ENCODE data around the gene RASEF.

The RASEF gene

GRCh38 chr9:83024506-83025125 is 38.3 kb downstream of the RASEF start:
- H3K4me3 ChIP-seq (ENCODE audit: low read depth, low read length) = no peak overlapping the region
- POLR2A ChIA-PET = interaction anchor here (0.5 kb wide), 1 partner anchor 1466 kb away, joined by 3 read pairs; no protein-coding TSS in a partner anchor
- TF ChIP-seq CTCF (IDR thresholded peaks at IDR 0.05; ENCODE audit: insufficient read depth, low read length, missing control alignments) = no peak
- no peak for DNase-seq (ENCODE audit: low read depth, low spot score)
- CTCF ChIA-PET = interaction anchor here (0.8 kb wide), 1 partner anchor 11 kb away, joined by 3 read pairs; no protein-coding TSS in a partner anchor

DNA sequence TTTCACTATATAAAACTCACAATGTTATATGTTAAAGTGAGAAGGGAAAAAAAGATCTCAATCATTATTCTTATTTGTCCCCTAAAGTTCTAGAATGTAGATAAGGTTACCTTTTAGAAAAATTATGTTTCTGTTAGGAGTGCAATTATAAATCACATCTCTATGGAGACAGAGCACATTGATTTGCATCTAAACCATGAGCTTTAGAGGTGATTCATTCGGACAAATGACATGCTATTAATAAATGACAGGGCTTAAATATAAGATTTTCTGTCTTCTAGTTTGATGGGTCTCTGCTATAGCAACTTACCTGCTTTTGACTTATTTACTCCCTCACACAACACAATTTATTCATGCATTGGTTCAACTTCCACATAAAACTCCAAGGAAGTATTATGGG is 39.8 kb downstream of the RASEF start:
- DNase-seq (ENCODE audit: low read depth, low spot score) = no peak
- no peak for TF ChIP-seq CTCF (IDR thresholded peaks at IDR 0.05; ENCODE audit: insufficient read depth, low read length, missing control alignments)
- ChIA-PET CTCF (no interaction called here), POLR2A (no interaction called here)
- no peak overlapping the region for H3K4me3 ChIP-seq (ENCODE audit: low read depth, low read length)

DNA sequence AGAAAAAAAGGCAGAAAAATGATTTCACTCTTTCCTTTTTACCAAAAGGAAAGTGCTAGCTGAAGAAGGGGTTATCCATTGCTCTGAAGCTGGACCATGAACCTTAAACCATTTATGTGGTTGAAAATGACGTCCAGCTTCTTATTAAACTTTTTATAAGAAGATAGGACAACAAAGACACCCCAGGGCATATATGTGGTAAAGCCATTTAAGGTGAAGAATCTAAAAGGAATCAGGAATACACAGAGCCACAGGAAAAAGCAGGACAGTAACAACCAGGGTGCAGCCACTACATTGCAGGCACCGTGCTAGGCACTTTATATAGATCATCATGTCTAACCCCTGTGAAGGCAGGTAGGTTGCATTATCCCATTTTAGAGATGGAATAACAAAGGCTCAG is 42.1 kb downstream of the RASEF start:
- no peak overlapping the region for H3K4me3 ChIP-seq (ENCODE audit: low read depth, low read length)
- POLR2A ChIA-PET = no interaction called here
- TF ChIP-seq CTCF (IDR thresholded peaks at IDR 0.05; ENCODE audit: insufficient read depth, low read length, missing control alignments) = no peak
- CTCF ChIA-PET = no interaction called here
- DNase-seq (ENCODE audit: low read depth, low spot score) = no peak

- POLR2A ChIA-PET = no interaction called here
- CTCF ChIA-PET = no interaction called here
Measured at GRCh38 chr9:83020327-83020726, 42.6 kb downstream of the RASEF start.

GRCh38 chr9:83019246-83019645 is 43.7 kb downstream of the RASEF start:
- POLR2A ChIA-PET = no interaction called here
- TF ChIP-seq CTCF (IDR thresholded peaks at IDR 0.05; ENCODE audit: insufficient read depth, low read length, missing control alignments) = no peak
- H3K4me3 ChIP-seq (ENCODE audit: low read depth, low read length) = no peak overlapping the region
- DNase-seq (ENCODE audit: low read depth, low spot score) = no peak
- CTCF ChIA-PET = no interaction called here

More at GRCh38 chr9:83020327-83020726, 42.6 kb downstream of the RASEF start:
- no peak for DNase-seq (ENCODE audit: low read depth, low spot score)
- H3K4me3 ChIP-seq (ENCODE audit: low read depth, low read length) = no peak overlapping the region
- no peak for TF ChIP-seq CTCF (IDR thresholded peaks at IDR 0.05; ENCODE audit: insufficient read depth, low read length, missing control alignments)

- no peak for TF ChIP-seq CTCF (IDR thresholded peaks at IDR 0.05; ENCODE audit: insufficient read depth, low read length, missing control alignments)
- DNase-seq (ENCODE audit: low read depth, low spot score) = no peak
- no peak overlapping the region for H3K4me3 ChIP-seq (ENCODE audit: low read depth, low read length)
- POLR2A ChIA-PET = no interaction called here
- CTCF ChIA-PET = no interaction called here
Measured at GRCh38 chr9:83015897-83016296, 47.0 kb downstream of the RASEF start.
